ENCODE results near the gene HSPA4.
"Not testable (repeated sequence)": the region's sequence is repeated elsewhere in the genome, so short reads cannot be mapped to it uniquely, and the experiment has no call there.

HSPA4 gene

DNA sequence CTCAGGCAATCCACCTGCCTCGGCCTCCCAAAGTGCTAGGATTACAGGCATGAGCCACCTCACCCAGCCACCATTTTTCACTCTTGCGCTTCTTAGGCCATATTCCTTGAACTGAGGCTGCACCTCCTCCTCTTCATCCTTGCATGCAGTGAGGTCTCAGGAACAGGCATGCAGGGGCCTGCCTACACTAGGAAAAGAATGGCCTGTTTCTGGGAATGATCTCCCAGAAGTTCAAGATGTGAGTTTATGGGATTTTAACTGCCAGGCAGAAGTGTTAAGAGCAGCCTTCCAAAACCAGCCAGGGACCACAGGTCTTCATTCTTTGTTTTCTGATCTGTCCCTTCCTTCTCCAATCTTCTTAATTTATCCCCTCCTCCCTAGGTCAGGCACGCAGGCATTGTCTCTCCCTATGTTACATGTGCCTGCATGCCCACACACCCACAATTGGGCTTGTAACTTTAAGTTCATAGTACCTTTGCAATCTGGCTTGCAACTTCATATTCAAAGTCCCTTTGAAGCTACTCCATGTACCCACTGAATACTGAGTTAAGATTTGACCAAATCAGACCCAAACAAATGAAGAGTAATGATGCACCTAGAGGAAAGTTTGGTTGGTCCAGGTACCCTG lies 10.5 kb upstream of the HSPA4 start:
- TF ChIP-seq POLR2A (IDR thresholded peaks at IDR 0.05; ENCODE audit: low read length) (no peak), GATA1 (IDR thresholded peaks at IDR 0.05; ENCODE audit: low read depth, low read length) (no peak)
- DNase-seq, result no peak

DNA sequence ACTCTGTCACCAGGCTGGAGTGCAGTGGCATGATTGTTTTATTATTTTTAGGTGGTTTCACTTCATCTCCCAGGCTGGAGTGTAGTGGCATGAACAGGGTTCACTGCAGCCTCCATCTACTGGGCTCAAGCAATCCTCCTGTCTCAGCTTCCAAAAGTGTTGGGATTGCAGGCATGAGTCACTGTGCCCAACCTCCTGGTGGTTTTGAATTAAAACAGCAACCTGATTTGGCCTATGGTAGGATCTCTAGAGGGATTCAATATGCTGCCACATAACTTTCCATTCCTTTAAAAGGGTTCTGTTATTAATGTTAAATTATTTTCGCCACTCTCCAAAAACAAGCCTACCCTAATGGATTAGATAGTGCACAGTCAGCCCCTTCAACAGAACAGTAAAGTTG lies 9.9 kb upstream of the HSPA4 start:
- no peak for DNase-seq
- TF ChIP-seq GATA1 (IDR thresholded peaks at IDR 0.05; ENCODE audit: low read depth, low read length), result no peak

DNA sequence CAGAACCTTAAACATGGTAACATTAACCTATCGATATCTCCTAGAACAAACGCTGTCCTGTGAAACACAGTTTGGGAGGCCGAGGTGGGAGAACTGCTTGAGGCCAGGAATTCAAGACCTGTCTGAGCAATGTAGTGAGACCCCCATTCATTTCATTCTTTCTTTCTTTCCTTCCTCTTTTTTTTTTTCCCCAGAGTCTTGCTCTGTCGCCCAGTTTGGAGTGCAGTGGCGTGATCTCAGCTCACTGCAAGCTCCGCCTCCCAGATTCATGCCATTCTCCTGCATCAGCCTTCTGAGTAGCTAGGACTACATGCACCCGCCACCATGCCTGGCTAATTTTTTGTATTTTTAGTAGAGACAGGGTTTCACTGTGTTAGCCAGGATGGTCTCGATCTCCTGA lies 5.3 kb upstream of the HSPA4 start:
- not testable (repeated sequence) for DNase-seq

DNA sequence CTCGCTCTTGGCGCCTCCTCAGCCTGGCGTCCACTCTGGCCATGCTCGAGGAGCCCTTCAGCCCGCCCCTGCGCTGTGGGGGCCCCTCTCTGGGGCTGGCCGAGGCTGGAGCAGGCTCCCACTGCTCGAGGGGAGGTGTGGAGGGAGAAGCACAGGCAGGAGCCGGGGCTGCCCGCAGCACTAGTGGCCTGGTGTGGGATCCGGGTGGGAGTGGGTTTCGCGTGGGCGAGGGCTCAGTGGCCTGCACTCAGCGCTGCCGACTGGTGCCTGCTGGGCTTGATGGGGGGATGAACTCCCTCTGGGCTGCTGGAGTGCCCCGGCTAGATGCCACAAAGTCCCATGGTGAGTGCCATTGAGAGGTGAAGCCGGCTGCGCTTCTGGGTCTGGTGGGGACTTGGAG lies 4.4 kb upstream of the HSPA4 start:
- no peak for TF ChIP-seq GATA1 (IDR thresholded peaks at IDR 0.05; ENCODE audit: low read depth, low read length)
- TF ChIP-seq POLR2A (IDR thresholded peaks at IDR 0.05; ENCODE audit: low read length), result no peak
- DNase-seq, result no peak

DNA sequence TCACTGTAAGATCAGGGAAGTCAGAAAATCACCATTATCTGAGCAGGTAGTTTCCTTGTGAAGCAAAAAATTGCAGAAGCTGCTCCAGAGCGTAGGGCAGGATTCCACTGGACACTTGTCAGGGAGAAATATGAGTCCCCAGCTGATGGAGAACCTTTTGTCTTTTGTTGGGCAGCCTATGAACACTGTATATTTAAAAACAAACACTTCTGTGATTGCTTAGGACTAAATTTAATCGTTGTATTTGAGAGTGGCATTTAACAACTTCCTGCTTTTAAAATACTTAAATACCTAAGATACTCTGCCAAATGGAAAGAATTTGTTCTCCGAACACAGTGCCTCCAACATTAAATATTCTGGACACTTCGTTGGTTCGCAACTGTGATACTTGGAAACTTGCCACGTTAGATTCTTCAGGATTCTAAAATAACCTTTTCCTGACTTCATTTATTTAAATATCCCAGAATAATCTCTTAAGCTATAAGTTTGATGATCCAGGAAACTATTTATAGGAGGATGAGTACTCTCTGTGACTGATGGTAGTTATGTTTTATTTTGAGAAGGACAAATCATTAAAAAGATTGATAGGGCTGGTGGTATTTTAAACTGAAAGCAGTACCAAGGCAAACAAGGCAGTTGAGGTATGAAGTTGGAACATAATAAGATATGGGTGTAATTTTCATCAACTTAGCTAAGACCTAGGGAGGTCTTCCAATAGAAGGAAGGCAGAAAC lies 2.7 kb upstream of the HSPA4 start:
- TF ChIP-seq POLR2A (IDR thresholded peaks at IDR 0.05; ENCODE audit: low read length) (no peak), GATA1 (IDR thresholded peaks at IDR 0.05; ENCODE audit: low read depth, low read length) (no peak)
- DNase-seq, result no peak

DNA sequence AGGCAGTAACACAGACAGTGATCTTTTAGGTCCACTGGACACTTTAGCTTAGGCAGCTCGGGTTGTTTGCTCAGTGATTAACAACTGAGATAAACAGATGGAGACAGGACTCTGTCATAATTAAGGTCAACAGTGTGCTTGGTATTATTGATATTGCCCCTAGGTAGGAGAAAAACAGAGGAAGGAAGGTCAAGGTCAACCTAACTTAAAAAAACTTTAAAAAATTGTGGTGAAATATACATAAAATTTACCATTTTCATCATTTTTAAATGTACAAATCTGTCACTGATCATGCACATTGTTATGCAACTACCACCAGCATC lies 2.1 kb upstream of the HSPA4 start:
- TF ChIP-seq POLR2A (IDR thresholded peaks at IDR 0.05; ENCODE audit: low read length) (no peak), GATA1 (IDR thresholded peaks at IDR 0.05; ENCODE audit: low read depth, low read length) (no peak)
- peak in 1 of 2 experiments; percentile 19 for DNase-seq

DNA sequence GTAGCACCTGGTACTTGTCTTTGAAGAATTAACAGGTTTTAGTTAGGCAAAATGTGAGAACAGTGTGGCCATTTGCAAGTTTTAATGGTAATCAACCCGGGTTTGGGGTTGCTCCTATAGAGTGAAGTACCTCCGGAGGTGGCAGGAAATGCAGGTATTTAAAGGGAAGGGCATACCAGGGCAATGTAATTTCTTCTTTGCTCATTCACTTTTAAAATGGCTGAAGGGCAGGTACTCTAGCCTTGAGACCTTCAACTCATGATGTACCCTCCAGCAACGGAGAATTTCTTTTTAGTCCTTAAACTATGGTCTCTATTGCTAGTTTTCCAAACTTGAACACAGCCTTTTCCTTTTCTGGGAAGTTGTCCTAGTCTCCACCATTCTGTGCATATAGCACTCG lies 1.3 kb upstream of the HSPA4 start:
- TF ChIP-seq POLR2A (IDR thresholded peaks at IDR 0.05; ENCODE audit: low read length) (no peak), GATA1 (IDR thresholded peaks at IDR 0.05; ENCODE audit: low read depth, low read length) (no peak)
- no peak for DNase-seq

DNA sequence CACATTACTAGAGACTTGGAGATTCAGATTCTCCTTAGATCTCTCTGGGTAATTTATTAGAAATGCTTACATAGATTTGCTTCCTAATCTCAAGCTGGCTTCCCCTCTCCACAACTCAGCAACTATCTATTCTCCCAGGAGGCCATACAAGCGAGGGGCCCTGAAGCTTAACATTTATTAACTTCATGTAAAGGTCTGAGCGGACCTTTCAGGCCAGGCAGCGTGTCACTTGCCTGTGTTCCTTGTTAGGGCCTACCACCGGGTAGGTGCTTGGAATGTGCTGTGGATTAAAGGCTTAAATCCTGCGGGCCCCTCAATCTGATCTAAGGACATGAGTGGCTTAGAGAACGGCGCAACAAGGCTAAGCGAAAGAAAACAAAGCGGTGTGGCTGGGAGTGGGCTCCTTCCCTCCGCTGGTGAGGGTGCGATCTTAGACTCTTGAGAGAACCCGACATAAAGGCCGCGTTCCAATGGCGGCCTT lies 712 bp upstream of the HSPA4 start:
- TF ChIP-seq POLR2A (IDR thresholded peaks at IDR 0.05; ENCODE audit: low read length), result no peak
- no peak for TF ChIP-seq GATA1 (IDR thresholded peaks at IDR 0.05; ENCODE audit: low read depth, low read length)
- DNase-seq, result no peak

DNA sequence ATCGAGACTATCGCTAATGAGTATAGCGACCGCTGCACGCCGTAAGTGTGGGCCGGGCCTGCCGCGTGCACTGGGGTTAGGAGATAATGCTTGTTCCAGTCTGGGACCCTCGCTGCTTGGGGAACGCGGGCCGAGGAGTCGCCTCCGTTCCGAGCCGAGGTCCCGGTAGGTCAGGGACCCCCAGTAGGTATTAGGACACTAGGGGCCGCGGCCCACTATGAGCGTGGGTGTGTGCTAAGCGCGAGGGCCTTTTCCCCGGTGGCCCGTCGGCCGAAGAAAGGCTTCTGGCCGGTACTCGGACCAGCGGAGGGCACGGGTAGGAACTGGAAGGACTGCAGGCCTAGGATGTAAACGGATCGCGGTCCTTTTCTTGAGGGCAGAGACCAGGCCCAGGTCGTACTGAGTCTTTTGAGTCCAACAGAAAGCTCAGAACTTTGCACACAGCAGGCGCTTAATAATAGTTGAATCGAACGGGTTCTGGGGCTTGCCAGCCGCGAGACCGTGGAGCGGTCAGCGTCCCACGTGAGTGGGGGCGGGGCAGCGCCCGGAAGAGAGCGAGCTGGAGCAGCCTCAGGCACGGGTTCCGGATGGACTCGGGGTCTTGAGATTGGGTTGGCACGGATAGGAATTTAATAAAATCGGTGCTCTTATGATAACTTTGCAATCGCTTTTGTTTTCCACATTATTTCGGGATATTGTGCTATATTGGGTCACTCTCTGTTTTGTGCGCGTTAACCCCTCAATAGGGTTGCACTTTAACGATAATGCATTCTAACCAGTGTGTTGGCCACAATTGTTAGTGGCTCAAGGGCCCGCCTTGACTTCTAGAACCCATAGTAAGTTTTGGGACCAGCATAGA lies 733 bp downstream of the HSPA4 start:
- TF ChIP-seq GATA1 (IDR thresholded peaks at IDR 0.05; ENCODE audit: low read depth, low read length) (no peak), POLR2A (IDR thresholded peaks at IDR 0.05; ENCODE audit: low read length) (no peak)
- DNase-seq, result peak; percentile 79 to 83

DNA sequence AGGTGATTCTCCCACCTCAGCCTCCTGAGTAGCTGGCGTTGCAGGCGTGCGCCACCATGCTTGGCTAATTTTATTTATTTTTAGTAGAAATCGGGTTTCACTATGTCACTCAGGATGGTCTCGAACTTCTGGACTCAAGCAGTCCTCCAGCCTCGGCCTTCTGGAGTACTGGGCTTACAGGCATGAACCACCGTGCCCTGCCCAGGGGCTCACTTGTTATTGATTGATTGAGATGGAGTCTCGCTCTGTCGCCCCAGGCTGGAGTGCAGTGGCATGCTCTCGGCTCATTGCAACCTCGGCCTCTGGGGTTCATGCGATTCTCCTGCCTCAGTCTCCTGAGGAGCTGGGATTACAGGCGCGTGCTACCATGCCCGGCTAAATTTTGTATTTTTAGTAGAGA lies 1.6 kb downstream of the HSPA4 start:
- TF ChIP-seq GATA1 (IDR thresholded peaks at IDR 0.05; ENCODE audit: low read depth, low read length), result no peak
- no peak for TF ChIP-seq POLR2A (IDR thresholded peaks at IDR 0.05; ENCODE audit: low read length)
- no peak for DNase-seq

DNA sequence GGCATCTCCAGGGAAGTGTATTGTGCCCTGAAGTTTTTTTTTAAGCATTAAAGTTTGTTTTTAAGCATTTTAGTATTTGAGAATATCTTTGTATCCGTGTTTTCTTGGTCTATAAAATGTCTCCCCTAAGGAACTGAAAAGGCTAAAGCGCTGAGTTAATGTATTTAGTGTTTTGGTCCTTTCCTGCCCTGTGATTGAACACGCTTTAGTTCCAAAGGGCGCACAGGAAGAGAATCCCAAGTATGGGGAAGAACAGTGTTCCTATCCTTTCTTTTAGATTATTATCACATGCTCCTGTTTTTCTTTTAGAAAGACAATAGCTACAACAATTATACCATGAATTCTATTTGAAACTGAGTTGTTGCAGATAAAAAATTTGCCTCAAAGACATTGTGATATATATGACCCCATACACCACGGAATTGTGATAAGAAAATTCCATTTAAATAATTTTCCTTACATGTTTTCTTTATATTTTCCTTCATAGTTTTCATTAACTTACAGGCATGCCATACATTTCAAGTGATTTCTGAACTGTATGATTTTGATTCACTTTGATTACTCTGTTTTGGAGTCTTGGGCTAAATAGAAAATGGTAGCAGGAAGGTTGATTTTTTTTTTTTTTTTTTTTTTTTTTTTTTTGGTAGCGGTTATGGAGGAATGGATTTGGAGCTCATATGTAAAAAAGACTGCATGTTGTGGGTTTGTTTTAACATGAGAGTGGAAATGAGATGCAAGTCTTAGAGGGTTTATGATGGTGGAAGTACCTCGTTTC lies 3.1 kb downstream of the HSPA4 start:
- TF ChIP-seq POLR2A (IDR thresholded peaks at IDR 0.05; ENCODE audit: low read length) (no peak), GATA1 (IDR thresholded peaks at IDR 0.05; ENCODE audit: low read depth, low read length) (no peak)

DNA sequence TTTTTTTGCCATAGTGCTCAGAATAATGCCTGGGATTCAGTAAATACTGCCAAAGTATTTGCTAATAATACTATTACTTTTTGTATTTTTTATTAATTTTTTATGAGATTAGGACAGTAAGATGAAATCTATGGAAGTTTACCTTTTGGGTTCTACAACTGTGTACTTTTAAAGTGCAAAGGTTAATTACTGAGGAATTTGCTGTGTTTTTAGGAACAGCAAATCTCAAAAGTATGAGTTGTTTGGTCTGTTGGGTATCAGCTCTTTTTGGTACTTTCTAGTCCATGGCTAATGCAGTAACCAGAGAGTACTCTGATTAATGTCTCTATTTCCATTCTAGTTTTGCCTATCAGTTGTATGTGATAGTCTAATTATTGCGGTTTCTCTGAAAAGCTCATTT lies 5.1 kb downstream of the HSPA4 start:
- no peak for TF ChIP-seq GATA1 (IDR thresholded peaks at IDR 0.05; ENCODE audit: low read depth, low read length)
- TF ChIP-seq POLR2A (IDR thresholded peaks at IDR 0.05; ENCODE audit: low read length), result no peak
- DNase-seq, result no peak

More for the DNA sequence above, 3.1 kb downstream of the HSPA4 start:
- no peak for DNase-seq

DNA sequence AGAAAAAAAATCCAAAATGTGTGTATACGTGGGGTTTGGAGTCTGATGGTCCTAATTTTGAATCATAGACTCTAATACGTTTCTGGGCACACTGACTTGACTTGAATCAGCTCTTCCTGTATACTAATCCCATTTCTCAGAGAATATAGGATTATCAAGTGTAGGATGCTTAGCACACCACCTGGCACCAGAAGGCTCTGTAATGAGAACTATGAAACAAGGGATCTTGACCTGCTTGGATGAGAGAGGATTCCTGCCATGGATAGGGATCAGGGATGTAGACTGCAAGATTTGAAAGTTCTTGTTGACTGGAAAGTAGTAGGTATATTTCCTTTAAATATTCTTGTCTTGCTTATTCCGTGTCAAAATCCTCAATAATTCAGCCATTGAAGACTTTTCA lies 7.8 kb downstream of the HSPA4 start:
- DNase-seq, result no peak
- no peak for TF ChIP-seq GATA1 (IDR thresholded peaks at IDR 0.05; ENCODE audit: low read depth, low read length)
- TF ChIP-seq POLR2A (IDR thresholded peaks at IDR 0.05; ENCODE audit: low read length), result no peak

DNA sequence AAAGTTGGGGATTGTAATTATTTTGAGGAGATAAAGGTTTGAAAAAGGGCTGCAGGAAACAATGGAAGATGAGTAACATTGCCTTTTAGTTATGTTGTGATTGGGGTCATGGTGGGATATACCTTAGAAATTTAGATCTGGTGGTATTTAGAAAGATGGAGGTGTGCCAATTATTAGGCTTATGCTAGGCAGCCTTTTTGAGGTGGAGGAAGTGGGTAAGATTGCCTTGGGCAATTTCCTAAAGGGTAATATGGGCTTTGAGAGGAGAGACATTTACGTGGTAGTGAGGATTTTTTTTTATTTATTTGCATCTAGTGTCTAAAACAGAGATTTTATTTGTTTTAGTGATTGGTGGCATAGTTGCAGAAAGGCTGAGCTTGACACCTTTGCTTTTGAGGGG lies 10.5 kb downstream of the HSPA4 start:
- DNase-seq, result no peak
- TF ChIP-seq GATA1 (IDR thresholded peaks at IDR 0.05; ENCODE audit: low read depth, low read length) (no peak), POLR2A (IDR thresholded peaks at IDR 0.05; ENCODE audit: low read length) (no peak)
